ENCODE measurements around the gene TBC1D5.

DNA sequence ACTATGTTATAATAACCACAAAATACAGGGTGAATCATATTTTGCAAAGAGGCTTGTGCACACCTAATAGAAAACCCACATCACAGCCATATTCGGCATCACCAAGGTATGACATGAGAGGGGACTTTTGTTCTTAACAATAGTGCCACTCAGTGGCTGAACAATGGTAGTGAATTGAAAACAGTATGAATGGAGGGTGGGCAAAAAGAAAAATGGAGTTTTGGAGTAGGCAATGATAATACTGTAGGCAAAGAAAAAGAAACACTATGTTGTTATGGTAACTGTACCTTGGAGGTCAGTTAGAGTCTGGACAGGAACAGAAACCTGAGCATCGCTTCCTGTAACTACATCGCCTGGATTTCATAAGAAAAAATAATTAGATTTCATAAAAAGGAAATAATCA is 509.0 kb downstream of the TBC1D5 start:
- TF ChIP-seq, protein P1, sequence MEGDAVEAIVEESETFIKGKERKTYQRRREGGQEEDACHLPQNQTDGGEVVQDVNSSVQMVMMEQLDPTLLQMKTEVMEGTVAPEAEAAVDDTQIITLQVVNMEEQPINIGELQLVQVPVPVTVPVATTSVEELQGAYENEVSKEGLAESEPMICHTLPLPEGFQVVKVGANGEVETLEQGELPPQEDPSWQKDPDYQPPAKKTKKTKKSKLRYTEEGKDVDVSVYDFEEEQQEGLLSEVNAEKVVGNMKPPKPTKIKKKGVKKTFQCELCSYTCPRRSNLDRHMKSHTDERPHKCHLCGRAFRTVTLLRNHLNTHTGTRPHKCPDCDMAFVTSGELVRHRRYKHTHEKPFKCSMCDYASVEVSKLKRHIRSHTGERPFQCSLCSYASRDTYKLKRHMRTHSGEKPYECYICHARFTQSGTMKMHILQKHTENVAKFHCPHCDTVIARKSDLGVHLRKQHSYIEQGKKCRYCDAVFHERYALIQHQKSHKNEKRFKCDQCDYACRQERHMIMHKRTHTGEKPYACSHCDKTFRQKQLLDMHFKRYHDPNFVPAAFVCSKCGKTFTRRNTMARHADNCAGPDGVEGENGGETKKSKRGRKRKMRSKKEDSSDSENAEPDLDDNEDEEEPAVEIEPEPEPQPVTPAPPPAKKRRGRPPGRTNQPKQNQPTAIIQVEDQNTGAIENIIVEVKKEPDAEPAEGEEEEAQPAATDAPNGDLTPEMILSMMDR (IDR thresholded peaks at IDR 0.05) = 0 out of 2 replicates have a peak, but pooled peaks have one; percentile 37
- TF ChIP-seq CBFB (CRISPR knock-in tag; IDR thresholded peaks at IDR 0.05; ENCODE audit: low read depth) (no peak), SP1 (CRISPR knock-in tag; conservative IDR thresholded peaks at IDR 0.05) (no peak), ZNF423 (CRISPR knock-in tag; IDR thresholded peaks at IDR 0.05) (no peak), TEAD1 (CRISPR knock-in tag; IDR thresholded peaks at IDR 0.05) (no peak), JUN (CRISPR knock-in tag; IDR thresholded peaks at IDR 0.05) (no peak)

All from WTC11 (cell line).